HG03457 (cell line): Measurements from ENCODE around the gene COX7C.
A peak's percentile ranks its signal among the peaks of the same experiment; 100 is the strongest.
"Not testable (repeated sequence)": the region's sequence is repeated elsewhere in the genome, so short reads cannot be mapped to it uniquely, and the experiment has no call there.

Experiments used
- ATAC-seq: cut with Tn5 transposase; IDR thresholded peaks from one replicate; pipeline ENCODE4 v1.9.1; 2021; ENCODE audit warnings: moderate number of reproducible peaks; ENCODE audit not compliant: unreplicated experiment

COX7C gene

GRCh38 chr5:86617756-86618576 is at the start of gene COX7C:
TSS of gene COX7C (plus strand) at chr5:86617941. CDS start at chr5:86618056, 115 bp downstream.
- ATAC-seq, result peak; percentile 100

DNA sequence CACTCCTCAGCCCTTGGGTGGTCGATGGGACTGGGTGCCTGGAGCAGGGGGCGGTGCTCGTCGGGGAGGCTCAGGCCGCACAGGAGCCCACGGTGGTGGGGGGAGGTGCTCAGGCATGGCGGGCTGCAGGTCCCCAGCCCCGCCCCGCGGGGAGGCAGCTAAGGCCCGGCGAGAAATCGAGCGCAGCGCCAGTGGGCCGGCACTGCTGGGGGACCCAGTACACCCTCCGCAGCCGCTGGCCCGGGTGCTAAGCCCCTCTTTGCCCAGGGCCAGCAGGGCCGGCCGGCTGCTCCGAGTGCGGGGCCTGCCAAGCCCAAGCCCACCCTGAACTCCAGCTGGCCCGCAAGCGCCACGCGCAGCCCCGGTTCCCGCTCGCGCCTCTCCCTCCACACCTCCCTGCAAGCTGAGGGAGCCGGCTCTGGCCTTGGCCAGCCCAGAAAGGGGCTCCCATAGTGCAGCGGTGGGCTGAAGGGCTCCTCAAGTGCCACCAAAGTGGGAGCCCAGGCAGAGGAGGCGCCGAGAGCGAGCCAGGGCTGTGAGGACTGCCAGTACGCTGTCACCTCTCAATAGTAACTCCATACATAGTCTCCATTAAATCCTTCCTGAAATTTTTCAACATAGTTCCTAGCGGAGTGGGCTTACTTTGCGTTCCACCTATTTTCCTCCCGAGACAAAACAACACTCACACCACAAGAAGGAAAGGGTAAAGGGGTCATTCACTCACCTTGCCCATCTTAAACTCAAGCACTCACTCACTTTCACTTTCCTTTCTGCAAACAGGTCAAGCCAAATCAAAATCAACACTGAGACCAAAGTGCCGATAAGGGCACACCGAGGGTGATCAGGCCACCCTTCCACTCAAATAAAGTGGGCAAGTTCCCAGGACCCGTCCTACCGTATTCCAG is 48.0 kb upstream of the COX7C start:
- not testable (repeated sequence) for ATAC-seq

GRCh38 chr5:86570427-86571083 is 47.2 kb upstream of the COX7C start:
- ATAC-seq, result no peak

DNA sequence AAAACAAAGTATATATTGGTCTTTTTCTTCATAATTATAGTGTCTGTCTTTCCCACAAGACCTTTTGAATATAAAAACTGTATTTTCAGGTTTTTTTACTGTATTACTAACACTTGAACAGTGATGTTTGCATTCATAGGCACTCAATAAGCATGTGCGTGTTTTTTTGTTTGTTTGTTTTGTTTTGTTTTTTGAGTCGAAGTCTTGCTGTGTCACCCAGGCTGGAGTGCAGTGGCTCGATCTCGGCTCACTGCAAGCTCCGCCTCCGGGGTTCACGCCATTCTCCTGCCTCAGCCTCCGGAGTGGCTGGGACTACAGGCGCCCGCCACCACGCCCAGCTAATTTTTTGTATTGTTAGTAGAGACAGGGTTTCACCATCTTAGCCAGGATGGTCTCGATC is 46.6 kb upstream of the COX7C start:
- ATAC-seq, result not testable (repeated sequence)

GRCh38 chr5:86572825-86573517 is 44.8 kb upstream of the COX7C start:
- no peak for ATAC-seq

GRCh38 chr5:86579502-86579901 is 38.2 kb upstream of the COX7C start:
- no peak for ATAC-seq

GRCh38 chr5:86596476-86596875 is 21.3 kb upstream of the COX7C start:
- ATAC-seq, result no peak

DNA sequence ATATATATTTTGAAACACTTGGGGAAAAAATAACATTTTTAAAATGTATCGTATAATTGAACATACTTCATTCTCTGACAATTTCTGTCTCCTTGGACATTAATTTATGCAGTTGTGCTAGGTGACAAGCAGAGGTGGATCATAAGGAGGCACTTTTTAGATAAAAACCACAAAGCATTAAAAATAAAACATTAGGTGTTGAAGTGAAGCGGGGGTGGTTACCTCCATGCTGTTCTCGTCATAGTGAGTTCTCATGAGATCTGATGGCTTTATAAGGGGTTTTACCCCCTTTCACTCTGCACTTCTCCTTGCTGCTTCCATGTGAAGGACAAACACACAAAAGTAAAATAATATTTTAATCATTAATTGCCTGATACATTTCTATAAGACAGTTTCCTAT is 11.9 kb upstream of the COX7C start:
- no peak for ATAC-seq

GRCh38 chr5:86613455-86613854 is 4.3 kb upstream of the COX7C start:
- no peak for ATAC-seq

- no peak for ATAC-seq
Observed at GRCh38 chr5:86617309-86617755, 409 bp upstream of the COX7C start.

DNA sequence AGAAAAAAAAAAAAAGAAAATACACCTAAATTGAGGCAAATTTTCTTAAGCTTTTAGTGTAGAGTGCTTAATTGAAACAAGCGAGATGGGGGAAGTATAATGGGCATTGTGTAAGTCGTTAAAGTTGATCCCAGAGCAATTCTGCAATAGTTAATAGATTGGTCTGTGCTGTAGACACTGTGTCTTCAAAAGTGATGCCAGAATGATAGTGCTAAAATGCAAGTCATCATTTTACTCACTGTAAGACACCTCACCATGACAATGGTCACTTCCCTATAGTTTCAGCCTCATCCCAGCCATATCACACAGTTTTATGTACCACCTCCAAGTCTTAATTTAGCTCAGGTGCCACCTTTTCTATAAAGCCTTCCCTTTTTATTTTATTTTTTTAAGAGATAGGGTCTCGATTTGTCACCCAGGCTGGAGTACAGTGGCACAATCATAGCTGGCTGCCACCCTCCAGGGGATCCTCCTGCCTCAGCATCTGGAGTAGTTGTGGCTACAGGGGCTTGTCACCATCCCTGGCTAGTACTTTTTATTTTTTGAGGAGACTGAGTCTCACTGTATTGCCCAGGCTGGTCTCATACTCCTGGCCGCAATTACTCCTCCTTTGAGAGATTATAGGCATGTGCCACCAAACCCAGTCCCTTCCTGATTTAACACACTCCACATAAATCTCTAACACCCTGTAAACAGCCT is 6.2 kb downstream of the COX7C start:
- no peak for ATAC-seq

GRCh38 chr5:86625148-86625547 is 7.4 kb downstream of the COX7C start:
- ATAC-seq, result no peak

DNA sequence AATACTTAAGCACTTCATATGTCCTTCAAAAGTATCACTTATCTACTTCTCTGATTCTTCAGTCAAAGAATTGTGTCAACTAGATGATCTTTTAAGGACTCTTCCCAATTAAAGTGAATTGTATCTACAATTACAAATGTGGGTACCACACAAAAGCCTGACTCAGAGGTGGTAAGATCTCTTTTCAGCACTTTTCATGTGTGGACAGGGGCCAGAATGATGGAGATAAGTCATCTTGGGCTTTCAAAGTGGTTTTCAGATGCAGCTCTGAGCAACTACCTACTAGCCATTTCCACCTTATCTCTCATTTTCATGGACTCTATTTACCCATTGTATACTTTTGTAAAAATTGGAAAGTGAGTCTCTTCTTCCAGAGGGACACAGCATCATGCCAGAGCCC is 8.4 kb downstream of the COX7C start:
- no peak for ATAC-seq

DNA sequence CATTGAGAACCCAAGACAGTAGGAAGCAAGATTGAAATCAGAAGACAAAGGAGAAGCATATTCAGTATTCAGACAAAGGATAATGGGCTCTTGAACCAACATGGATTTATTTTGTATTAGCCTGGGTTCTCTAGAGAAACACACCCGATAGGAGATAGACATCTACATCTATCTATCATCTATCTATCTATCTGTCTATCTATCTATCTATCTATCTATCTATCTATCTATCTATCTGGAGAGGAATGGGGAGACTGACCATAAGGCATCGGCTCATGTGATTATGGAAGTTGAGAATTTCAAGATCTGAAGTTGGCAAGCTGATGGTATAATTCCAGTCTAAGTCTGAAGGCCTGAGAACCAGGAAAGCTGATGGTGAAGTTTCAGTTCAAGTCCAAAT is 13.4 kb downstream of the COX7C start:
- ATAC-seq, result no peak

DNA sequence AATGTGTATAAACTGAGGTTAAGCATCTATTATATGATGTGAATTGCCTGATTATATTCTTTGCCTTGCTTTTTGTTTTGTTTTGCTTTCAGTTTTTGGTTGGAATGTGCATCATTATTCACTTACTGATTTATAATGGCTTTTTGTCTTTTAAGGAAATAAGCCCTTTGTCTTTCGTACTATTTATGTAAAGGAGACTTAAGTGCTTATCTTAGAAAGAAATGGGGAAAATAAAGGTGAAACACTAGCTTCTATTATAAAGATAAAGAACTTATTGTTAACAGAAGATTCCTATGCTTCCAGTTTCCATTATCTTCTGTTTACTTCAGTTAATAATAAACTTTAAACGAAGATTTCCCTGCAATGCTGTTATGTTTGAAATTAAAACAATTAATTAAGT is 23.3 kb downstream of the COX7C start:
- no peak for ATAC-seq

- ATAC-seq, result no peak
Observed at GRCh38 chr5:86644843-86645242, 27.1 kb downstream of the COX7C start.

DNA sequence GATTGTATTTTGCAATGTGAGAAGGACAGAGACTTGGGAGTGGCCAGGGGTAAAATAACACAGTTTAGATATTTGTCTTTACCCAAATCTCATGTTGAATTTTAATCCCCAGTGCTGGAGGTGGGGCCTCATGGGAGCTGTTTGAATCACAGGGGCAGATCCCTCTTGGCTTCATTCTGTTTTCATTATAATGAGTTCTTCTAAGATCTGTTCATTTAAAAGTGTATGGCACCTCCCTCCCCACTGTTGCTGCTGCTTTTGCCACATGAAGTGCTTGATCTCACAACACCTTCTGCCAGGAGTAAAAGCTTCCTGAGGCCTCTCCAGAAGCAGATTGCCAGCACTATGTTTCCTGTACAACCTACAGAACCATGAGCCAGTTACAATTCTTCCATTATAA is 28.1 kb downstream of the COX7C start:
- ATAC-seq, result no peak

- ATAC-seq, result no peak
Observed at GRCh38 chr5:86646671-86647070, 28.9 kb downstream of the COX7C start.

DNA sequence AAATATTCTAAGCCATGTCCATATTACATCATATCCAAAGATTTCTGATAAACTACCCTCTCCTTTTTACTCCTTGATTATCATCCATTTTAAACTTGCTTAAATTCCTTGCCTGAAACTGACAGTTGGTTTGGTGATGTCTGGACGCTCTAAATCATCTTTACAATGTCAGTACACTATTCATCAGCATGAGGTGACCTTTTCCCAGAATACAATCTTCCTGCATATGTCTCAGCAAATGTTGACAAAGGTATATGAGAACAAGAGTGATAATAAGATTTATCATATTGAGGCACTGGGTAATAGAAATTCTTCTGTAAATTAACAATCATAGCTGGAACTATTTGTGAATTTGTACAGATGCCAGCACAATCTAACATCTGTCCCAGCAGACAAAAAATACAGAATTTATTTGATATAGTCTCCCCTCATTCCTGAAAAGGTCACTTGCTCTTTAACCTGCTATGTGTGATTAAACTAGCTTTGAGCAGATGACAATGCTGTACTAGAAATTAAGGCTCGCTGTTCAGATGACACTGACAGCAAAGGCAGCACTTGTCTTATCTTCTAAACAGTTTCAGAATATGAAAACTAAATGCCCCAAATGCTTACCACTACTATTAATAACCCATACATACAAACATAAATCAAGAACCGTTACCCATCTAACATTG is 32.2 kb downstream of the COX7C start:
- no peak for ATAC-seq

DNA sequence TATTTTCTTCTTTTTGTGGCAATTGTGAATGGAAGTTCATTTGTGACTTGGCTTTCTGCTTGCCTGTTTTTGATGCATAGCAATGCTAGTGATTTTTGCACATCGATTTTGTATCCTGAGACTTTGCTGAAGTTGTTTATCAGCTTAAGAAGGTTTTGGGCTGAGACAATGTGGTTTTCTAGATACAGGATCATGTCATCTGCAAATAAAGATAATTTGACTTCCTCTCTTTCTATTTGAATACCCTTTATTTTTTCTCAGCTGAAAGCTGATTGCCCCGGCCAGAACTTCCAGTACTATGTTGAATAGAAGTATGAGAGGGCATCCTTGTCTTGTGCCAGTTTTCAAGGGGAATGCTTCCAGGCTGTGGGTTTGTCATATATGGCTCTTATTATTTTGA is 43.0 kb downstream of the COX7C start:
- not testable (repeated sequence) for ATAC-seq
